GM12864 (cell line): Measurements from ENCODE around the gene ICAM3.
A peak's percentile ranks its signal among the peaks of the same experiment; 100 is the strongest.

Experiments
- DNase-seq: peaks from one replicate; pipeline ENCODE4 v3.0.0-alpha.2; 2011; ENCODE audit warnings: low read depth
- H3K4me3 ChIP-seq: 2 replicates; pipeline ENCODE4 v1.5.1; 2011; ENCODE audit warnings: mild to moderate bottlenecking, low read depth, low read length, control low read depth
- CTCF ChIP-seq: IDR thresholded peaks from 2 replicates; pipeline ENCODE4 v1.5.1; 2011; ENCODE audit warnings: low read depth, mild to moderate bottlenecking, moderate library complexity, low read length, control low read depth, inconsistent platforms; ENCODE audit errors: missing control alignments

ICAM3 gene

GRCh38 chr19:10317045-10317856, 22.2 kb downstream of the ICAM3 start:
- no peak overlapping the region for H3K4me3 ChIP-seq
- TF ChIP-seq CTCF = no peak
- DNase-seq = no peak

- TF ChIP-seq CTCF = no peak
- no peak overlapping the region; the same call in 1 of the 2 replicates for H3K4me3 ChIP-seq
- no peak for DNase-seq
These were observed 23.0 kb downstream of the ICAM3 start for GRCh38 chr19:10316229-10317044.

GRCh38 chr19:10315335-10316214, 23.8 kb downstream of the ICAM3 start, which contains the start of gene FDX2:
Gene FDX2, minus strand, starts transcription at chr19:10316015. Its CDS starts 19 bp downstream, at chr19:10315996.
- peak within 1 kb of the TSS; percentile 87 for H3K4me3 ChIP-seq
- peak; percentile 59 for DNase-seq
- TF ChIP-seq CTCF = no peak

- no peak for TF ChIP-seq CTCF
- no peak for DNase-seq
- no peak within 1 kb of the TSS for H3K4me3 ChIP-seq
These were observed 30.0 kb downstream of the ICAM3 start, which contains the start of gene ZGLP1 for GRCh38 chr19:10309423-10309822. Gene ZGLP1, minus strand, starts transcription at chr19:10309815.

GRCh38 chr19:10306327-10306726, 33.1 kb downstream of the ICAM3 start:
- no peak for DNase-seq
- no peak overlapping the region for H3K4me3 ChIP-seq
- TF ChIP-seq CTCF = no peak

- no peak for DNase-seq
- no peak for TF ChIP-seq CTCF
- H3K4me3 ChIP-seq = no peak overlapping the region
These were observed 34.2 kb downstream of the ICAM3 start for GRCh38 chr19:10305139-10305806.
